WTC11 (cell line): ENCODE measurements around the gene FCGBP. TPM values are rescaled to one million over a fixed set of nuclear protein-coding genes. Genes with fewer than 3 reads are reported as not detected.

Source experiments
- ATAC-seq: fragments of 200-7000 bp; cut with Tn5 transposase; 2 replicates; pipeline ENCODE4 v1.10.0; 2021; ENCODE audit warnings: mild to moderate bottlenecking, moderate library complexity
- CTCF ChIA-PET: fragments of 300-600 bp; sonication (Branson Sonifier 250); formaldehyde crosslinking; loops from one replicate; lab custom pipeline; 2021; ENCODE audit warnings: antibody characterized with exemption; lab: Charles Lee
- POLR2A ChIA-PET: fragments of 350-600 bp; sonication (Branson Sonifier 250); formaldehyde crosslinking; loops from one replicate; lab custom pipeline; 2021; ENCODE audit warnings: antibody characterized with exemption; lab: Charles Lee
- DNase-seq: peaks from one replicate; pipeline ENCODE4 v3.0.0; 2021; ENCODE audit warnings: low spot score
- H3K27ac Mint-ChIP-seq: 2 replicates; pipeline ENCODE4 v1.8.0; 2021; ENCODE audit warnings: mixed read lengths
- H3K27me3 Mint-ChIP-seq: 2 replicates; pipeline ENCODE4 v1.8.0; 2021; ENCODE audit warnings: low read depth, mild to moderate bottlenecking, moderate library complexity, mixed read lengths
- H3K36me3 Mint-ChIP-seq: 2 replicates; pipeline ENCODE4 v1.8.0; 2021; ENCODE audit warnings: mixed read lengths
- H3K4me1 Mint-ChIP-seq: 2 replicates; pipeline ENCODE4 v1.8.0; 2022; ENCODE audit warnings: mixed read lengths
- H3K4me3 Mint-ChIP-seq: 2 replicates; pipeline ENCODE4 v1.8.0; 2021; ENCODE audit warnings: mild to moderate bottlenecking, moderate library complexity, mixed read lengths
- H3K9me3 Mint-ChIP-seq: 2 replicates; pipeline ENCODE4 v1.8.0; 2021; ENCODE audit warnings: mixed read lengths
- ATF1 ChIP-seq: sonication (generic); formaldehyde crosslinking; IDR thresholded peaks from 2 replicates; pipeline ENCODE4 v1.8.1; 2023; ENCODE audit warnings: mild to moderate bottlenecking, moderate library complexity, missing genetic modification reagents
- CREB1 ChIP-seq: sonication (generic); formaldehyde crosslinking; IDR thresholded peaks from 2 replicates; pipeline ENCODE4 v1.8.0; 2023; ENCODE audit warnings: mild to moderate bottlenecking, missing genetic modification reagents
- CREM ChIP-seq: sonication (generic); formaldehyde crosslinking; IDR thresholded peaks from 2 replicates; pipeline ENCODE4 v1.8.1; 2022; ENCODE audit warnings: mild to moderate bottlenecking, missing genetic modification reagents, moderate library complexity
- E2F1 ChIP-seq: sonication (generic); formaldehyde crosslinking; IDR thresholded peaks from 2 replicates; pipeline ENCODE4 v1.8.0; 2022; ENCODE audit warnings: mild to moderate bottlenecking, missing genetic modification reagents
- E2F4 ChIP-seq: sonication (generic); formaldehyde crosslinking; IDR thresholded peaks from 2 replicates; pipeline ENCODE4 v1.8.1; 2022; ENCODE audit warnings: low read depth, mild to moderate bottlenecking, moderate library complexity, missing genetic modification reagents, borderline replicate concordance
- FOXJ3 ChIP-seq: sonication (generic); formaldehyde crosslinking; IDR thresholded peaks from 2 replicates; pipeline ENCODE4 v1.9.0; 2021; ENCODE audit warnings: missing genetic modification reagents, mild to moderate bottlenecking, borderline replicate concordance
- FOXK1 ChIP-seq: sonication (generic); formaldehyde crosslinking; IDR thresholded peaks from 2 replicates; pipeline ENCODE4 v1.8.0; 2022; ENCODE audit warnings: mild to moderate bottlenecking, moderate library complexity, missing genetic modification reagents
- GABPB1 ChIP-seq: sonication (generic); formaldehyde crosslinking; IDR thresholded peaks from 2 replicates; pipeline ENCODE4 v1.8.1; 2023; ENCODE audit warnings: mild to moderate bottlenecking, missing genetic modification reagents
- GRHL2 ChIP-seq: fragments of 250-450 bp; sonication (Bioruptor Pico); IDR thresholded peaks from 2 replicates; pipeline ENCODE4 v1.8.0; 2022; ENCODE audit warnings: mild to moderate bottlenecking, moderate library complexity; ENCODE audit not compliant: insufficient replicate concordance, severe bottlenecking
- GTF2I ChIP-seq: fragments of 250-450 bp; sonication (Bioruptor Pico); conservative IDR thresholded peaks from 2 replicates; pipeline ENCODE4 v1.4.0; 2021; ENCODE audit warnings: mild to moderate bottlenecking
- HMGA2 ChIP-seq: fragments of 250-450 bp; sonication (Bioruptor Pico); IDR thresholded peaks from 2 replicates; pipeline ENCODE4 v1.4.0; 2021; ENCODE audit warnings: mild to moderate bottlenecking, moderate library complexity
- IRF2 ChIP-seq: sonication (generic); formaldehyde crosslinking; IDR thresholded peaks from 2 replicates; pipeline ENCODE4 v1.8.0; 2022; ENCODE audit warnings: low read depth, missing genetic modification reagents, borderline replicate concordance
- MXD4 ChIP-seq: fragments of 250-450 bp; sonication (Bioruptor Pico); IDR thresholded peaks from 2 replicates; pipeline ENCODE4 v1.8.0; 2021; ENCODE audit warnings: mild to moderate bottlenecking, moderate library complexity, borderline replicate concordance
- NFATC4 ChIP-seq: fragments of 250-450 bp; sonication (Bioruptor Pico); IDR thresholded peaks from 2 replicates; pipeline ENCODE4 v1.9.0; 2021; ENCODE audit warnings: mild to moderate bottlenecking
- NR1H2 ChIP-seq: sonication (generic); formaldehyde crosslinking; IDR thresholded peaks from 2 replicates; pipeline ENCODE4 v1.9.0; 2021; ENCODE audit warnings: mild to moderate bottlenecking, moderate library complexity, missing genetic modification reagents
- PRDM15 ChIP-seq: sonication (generic); formaldehyde crosslinking; IDR thresholded peaks from 2 replicates; pipeline ENCODE4 v1.8.0; 2022; ENCODE audit warnings: missing genetic modification reagents
- PRRX2 ChIP-seq: fragments of 250-450 bp; sonication (Bioruptor Pico); IDR thresholded peaks from 2 replicates; pipeline ENCODE4 v1.8.0; 2021; ENCODE audit warnings: mild to moderate bottlenecking
- SMAD4 ChIP-seq: sonication (generic); formaldehyde crosslinking; IDR thresholded peaks from 2 replicates; pipeline ENCODE4 v1.8.0; 2022; ENCODE audit warnings: mild to moderate bottlenecking, missing genetic modification reagents
- ZNF138 ChIP-seq: sonication (generic); formaldehyde crosslinking; conservative IDR thresholded peaks from 2 replicates; pipeline ENCODE4 v1.8.1; 2022; ENCODE audit warnings: mild to moderate bottlenecking, moderate library complexity, missing genetic modification reagents
- ZNF263 ChIP-seq: sonication (generic); formaldehyde crosslinking; IDR thresholded peaks from 2 replicates; pipeline ENCODE4 v1.8.1; 2022; ENCODE audit warnings: low read depth, mild to moderate bottlenecking, moderate library complexity, missing genetic modification reagents
- ZNF396 ChIP-seq: fragments of 250-450 bp; sonication (Bioruptor Pico); IDR thresholded peaks from 2 replicates; pipeline ENCODE4 v1.8.0; 2021; ENCODE audit warnings: mild to moderate bottlenecking, moderate library complexity, borderline replicate concordance
- total RNA-seq: library from RNA; stranded (reverse); gene quantifications from 3 replicates; pipeline ENCODE4 v1.2.3, GENCODE V29; 2021
- TF ChIP-seq, protein P1 (sequence below): fragments of 250-450 bp; sonication (Bioruptor Pico); IDR thresholded peaks from 2 replicates; pipeline ENCODE4 v1.9.0; 2021; ENCODE audit warnings: mild to moderate bottlenecking, borderline replicate concordance
- TF ChIP-seq, protein P2 (sequence below): sonication (generic); formaldehyde crosslinking; IDR thresholded peaks from 2 replicates; pipeline ENCODE4 v1.8.1; 2023; ENCODE audit warnings: mild to moderate bottlenecking, missing genetic modification reagents, borderline replicate concordance

Gene FCGBP
- total RNA-seq, 1 experiment from 2014 or later: 2.8 TPM

- DNase-seq (no peak), ATAC-seq (no peak)
- no peaks in the 10 kb centered on the region for H3K9me3 Mint-ChIP-seq
- TF ChIP-seq, protein P1, sequence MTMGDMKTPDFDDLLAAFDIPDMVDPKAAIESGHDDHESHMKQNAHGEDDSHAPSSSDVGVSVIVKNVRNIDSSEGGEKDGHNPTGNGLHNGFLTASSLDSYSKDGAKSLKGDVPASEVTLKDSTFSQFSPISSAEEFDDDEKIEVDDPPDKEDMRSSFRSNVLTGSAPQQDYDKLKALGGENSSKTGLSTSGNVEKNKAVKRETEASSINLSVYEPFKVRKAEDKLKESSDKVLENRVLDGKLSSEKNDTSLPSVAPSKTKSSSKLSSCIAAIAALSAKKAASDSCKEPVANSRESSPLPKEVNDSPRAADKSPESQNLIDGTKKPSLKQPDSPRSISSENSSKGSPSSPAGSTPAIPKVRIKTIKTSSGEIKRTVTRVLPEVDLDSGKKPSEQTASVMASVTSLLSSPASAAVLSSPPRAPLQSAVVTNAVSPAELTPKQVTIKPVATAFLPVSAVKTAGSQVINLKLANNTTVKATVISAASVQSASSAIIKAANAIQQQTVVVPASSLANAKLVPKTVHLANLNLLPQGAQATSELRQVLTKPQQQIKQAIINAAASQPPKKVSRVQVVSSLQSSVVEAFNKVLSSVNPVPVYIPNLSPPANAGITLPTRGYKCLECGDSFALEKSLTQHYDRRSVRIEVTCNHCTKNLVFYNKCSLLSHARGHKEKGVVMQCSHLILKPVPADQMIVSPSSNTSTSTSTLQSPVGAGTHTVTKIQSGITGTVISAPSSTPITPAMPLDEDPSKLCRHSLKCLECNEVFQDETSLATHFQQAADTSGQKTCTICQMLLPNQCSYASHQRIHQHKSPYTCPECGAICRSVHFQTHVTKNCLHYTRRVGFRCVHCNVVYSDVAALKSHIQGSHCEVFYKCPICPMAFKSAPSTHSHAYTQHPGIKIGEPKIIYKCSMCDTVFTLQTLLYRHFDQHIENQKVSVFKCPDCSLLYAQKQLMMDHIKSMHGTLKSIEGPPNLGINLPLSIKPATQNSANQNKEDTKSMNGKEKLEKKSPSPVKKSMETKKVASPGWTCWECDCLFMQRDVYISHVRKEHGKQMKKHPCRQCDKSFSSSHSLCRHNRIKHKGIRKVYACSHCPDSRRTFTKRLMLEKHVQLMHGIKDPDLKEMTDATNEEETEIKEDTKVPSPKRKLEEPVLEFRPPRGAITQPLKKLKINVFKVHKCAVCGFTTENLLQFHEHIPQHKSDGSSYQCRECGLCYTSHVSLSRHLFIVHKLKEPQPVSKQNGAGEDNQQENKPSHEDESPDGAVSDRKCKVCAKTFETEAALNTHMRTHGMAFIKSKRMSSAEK (CRISPR knock-in tag): no peak
- TF ChIP-seq GTF2I (no peak), PRDM15 (CRISPR knock-in tag) (no peak), NFATC4 (CRISPR knock-in tag) (no peak), ATF1 (CRISPR knock-in tag) (no peak), ZNF263 (CRISPR knock-in tag) (no peak), HMGA2 (CRISPR knock-in tag) (no peak), ZNF396 (no peak), GABPB1 (CRISPR knock-in tag) (no peak), CREB1 (CRISPR knock-in tag) (no peak), E2F1 (CRISPR knock-in tag) (no peak), ZNF138 (CRISPR knock-in tag) (no peak)
- ChIA-PET CTCF (interaction anchor here (2.0 kb wide), 1 partner anchor 54 kb away, joined by 6 read pairs; the partner anchor contains the start of gene PSMC4), POLR2A (no interaction called here)
- H3K4me3 Mint-ChIP-seq: no peak overlapping the region
- no peak overlapping the region for H3K27ac Mint-ChIP-seq
- no peaks in the 10 kb centered on the region for H3K27me3 Mint-ChIP-seq
- H3K36me3 Mint-ChIP-seq: no peaks in the 10 kb centered on the region
- H3K4me1 Mint-ChIP-seq: no peaks in the 10 kb centered on the region
Measured at GRCh38 chr19:39916851-39917396, 17.5 kb downstream of the FCGBP start.

- CTCF ChIA-PET: interaction anchor here (0.7 to 2.0 kb wide), 2 partner anchors 25 to 54 kb away, joined by 3 to 6 read pairs; partner anchors contain the start of gene PSMC4
- no peaks in the 10 kb centered on the region for H3K36me3 Mint-ChIP-seq
- no peak overlapping the region for H3K27ac Mint-ChIP-seq
- no peaks in the 10 kb centered on the region for H3K27me3 Mint-ChIP-seq
- POLR2A ChIA-PET: no interaction called here
- H3K4me3 Mint-ChIP-seq: no peak overlapping the region
- DNase-seq: no peak
- H3K9me3 Mint-ChIP-seq: no peaks in the 10 kb centered on the region
- no peak for ATAC-seq
- H3K4me1 Mint-ChIP-seq: no peaks in the 10 kb centered on the region
- no peak for TF ChIP-seq GRHL2 (CRISPR knock-in tag)
- no peak for TF ChIP-seq E2F4 (CRISPR knock-in tag)
- no peak for TF ChIP-seq SMAD4
- no peak for TF ChIP-seq MXD4 (CRISPR knock-in tag)
- TF ChIP-seq FOXK1 (CRISPR knock-in tag): no peak
- TF ChIP-seq NR1H2 (CRISPR knock-in tag): no peak
- no peak for TF ChIP-seq CREB1 (CRISPR knock-in tag)
- TF ChIP-seq FOXJ3 (CRISPR knock-in tag): no peak
- TF ChIP-seq PRRX2 (CRISPR knock-in tag): no peak
- TF ChIP-seq, protein P2, sequence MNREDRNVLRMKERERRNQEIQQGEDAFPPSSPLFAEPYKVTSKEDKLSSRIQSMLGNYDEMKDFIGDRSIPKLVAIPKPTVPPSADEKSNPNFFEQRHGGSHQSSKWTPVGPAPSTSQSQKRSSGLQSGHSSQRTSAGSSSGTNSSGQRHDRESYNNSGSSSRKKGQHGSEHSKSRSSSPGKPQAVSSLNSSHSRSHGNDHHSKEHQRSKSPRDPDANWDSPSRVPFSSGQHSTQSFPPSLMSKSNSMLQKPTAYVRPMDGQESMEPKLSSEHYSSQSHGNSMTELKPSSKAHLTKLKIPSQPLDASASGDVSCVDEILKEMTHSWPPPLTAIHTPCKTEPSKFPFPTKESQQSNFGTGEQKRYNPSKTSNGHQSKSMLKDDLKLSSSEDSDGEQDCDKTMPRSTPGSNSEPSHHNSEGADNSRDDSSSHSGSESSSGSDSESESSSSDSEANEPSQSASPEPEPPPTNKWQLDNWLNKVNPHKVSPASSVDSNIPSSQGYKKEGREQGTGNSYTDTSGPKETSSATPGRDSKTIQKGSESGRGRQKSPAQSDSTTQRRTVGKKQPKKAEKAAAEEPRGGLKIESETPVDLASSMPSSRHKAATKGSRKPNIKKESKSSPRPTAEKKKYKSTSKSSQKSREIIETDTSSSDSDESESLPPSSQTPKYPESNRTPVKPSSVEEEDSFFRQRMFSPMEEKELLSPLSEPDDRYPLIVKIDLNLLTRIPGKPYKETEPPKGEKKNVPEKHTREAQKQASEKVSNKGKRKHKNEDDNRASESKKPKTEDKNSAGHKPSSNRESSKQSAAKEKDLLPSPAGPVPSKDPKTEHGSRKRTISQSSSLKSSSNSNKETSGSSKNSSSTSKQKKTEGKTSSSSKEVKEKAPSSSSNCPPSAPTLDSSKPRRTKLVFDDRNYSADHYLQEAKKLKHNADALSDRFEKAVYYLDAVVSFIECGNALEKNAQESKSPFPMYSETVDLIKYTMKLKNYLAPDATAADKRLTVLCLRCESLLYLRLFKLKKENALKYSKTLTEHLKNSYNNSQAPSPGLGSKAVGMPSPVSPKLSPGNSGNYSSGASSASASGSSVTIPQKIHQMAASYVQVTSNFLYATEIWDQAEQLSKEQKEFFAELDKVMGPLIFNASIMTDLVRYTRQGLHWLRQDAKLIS (CRISPR knock-in tag): no peak
- no peak for TF ChIP-seq CREM
- TF ChIP-seq IRF2 (CRISPR knock-in tag): no peak
Measured at GRCh38 chr19:39916236-39916635, 18.2 kb downstream of the FCGBP start.
